HepG2 (cell line): ENCODE results near the gene PLD3. TPM values are rescaled to one million over a fixed set of nuclear protein-coding genes. Genes with fewer than 3 reads are reported as not detected.

Source experiments
- ATAC-seq: fragments of 200-7000 bp; cut with Tn5 transposase; 3 replicates; pipeline ENCODE4 v1.9.1; 2020; ENCODE audit warnings: mild to moderate bottlenecking, moderate library complexity
- BruUV-seq: library from RNA; stranded (reverse); fragments of 400-500 nt; replicated peaks from 2 replicates; lab custom pipeline; 2021; lab: Mats Ljungman, UMichigan
- CTCF ChIA-PET: fragments of 300-600 bp; formaldehyde crosslinking; extraction: SDS; loops from one replicate; lab custom pipeline; 2021; ENCODE audit warnings: low total read pairs, inconsistent platforms, low intra/inter-chr PET ratio; lab: Yijun Ruan, JAX
- POLR2A ChIA-PET: fragments of 350-600 bp; sonication (Branson Sonifier 250); formaldehyde crosslinking; loops from one replicate; lab custom pipeline; 2020; ENCODE audit warnings: antibody characterized with exemption, inconsistent platforms; lab: Yijun Ruan, JAX
- DNase-seq: peaks from one replicate; pipeline ENCODE4 v3.0.0-alpha.2; 2015; ENCODE audit warnings: low spot score
- FAIRE-seq: peaks from 3 replicates; lab custom pipeline; 2011; peaks lifted over from hg19 to GRCh38; lab: Jason Lieb, UNC
- H2AFZ ChIP-seq: one replicate; pipeline ENCODE4 v1.6.1; 2011; ENCODE audit warnings: low read length, inconsistent platforms
- H3K27ac ChIP-seq: fragments of 300-600 bp; 3 replicates; pipeline ENCODE4 v1.8.0; 2011; ENCODE audit warnings: mixed run types, mild to moderate bottlenecking, mixed read lengths, low read length, inconsistent platforms; ENCODE audit not compliant: insufficient read depth; ENCODE audit errors: extremely low read length
- H3K27me3 ChIP-seq, 2 experiments: fragments of 200-600 bp in 1 of 2; 2 replicates in 1 of 2; 3 replicates in 1 of 2; pipeline versions ENCODE4 v1.6.0 to v1.8.0; 2011; ENCODE audit warnings: low read length in 2 of 2, mild to moderate bottlenecking in 2 of 2, moderate library complexity in 2 of 2, inconsistent platforms in 1 of 2; ENCODE audit not compliant: insufficient read depth in 2 of 2, control insufficient read depth in 1 of 2
- H3K36me3 ChIP-seq, 2 experiments: fragments of 200-600 bp in 1 of 2; replicated peaks in 1 of 2; 2 replicates in 1 of 2; 3 replicates in 1 of 2; pipeline versions ENCODE4 v1.5.1 to v1.8.0; 2011; ENCODE audit warnings: low read length in 2 of 2, inconsistent platforms in 1 of 2; ENCODE audit not compliant: insufficient read depth in 2 of 2, control insufficient read depth in 1 of 2
- H3K4me1 ChIP-seq: 2 replicates; pipeline ENCODE4 v1.5.1; 2012; ENCODE audit warnings: low read length, inconsistent platforms; ENCODE audit not compliant: insufficient read depth
- H3K4me2 ChIP-seq: 2 replicates; pipeline ENCODE4 v1.6.0; 2011; ENCODE audit warnings: low read depth, low read length, inconsistent platforms
- H3K4me3 ChIP-seq, 3 experiments: fragments of 200-600 bp in 1 of 3; sonication (generic), shearing (Covaris generic) in 1 of 3; replicated peaks in 1 of 3; 2 replicates each; pipeline ENCODE4 v1.5.1; 2011 to 2016; ENCODE audit warnings: low read length in 3 of 3, inconsistent platforms in 2 of 3, low read depth in 2 of 3, mild to moderate bottlenecking in 2 of 3, control low read depth in 1 of 3, mixed read lengths in 1 of 3; ENCODE audit not compliant: insufficient read depth in 1 of 3
- H3K79me2 ChIP-seq: one replicate; pipeline ENCODE4 v1.6.1; 2011; ENCODE audit warnings: low read length, inconsistent platforms; ENCODE audit not compliant: insufficient read depth
- H3K9ac ChIP-seq: 2 replicates; pipeline ENCODE4 v1.6.0; 2011; ENCODE audit warnings: mild to moderate bottlenecking, low read depth, low read length, inconsistent platforms; ENCODE audit not compliant: insufficient read depth
- H3K9me3 ChIP-seq: 2 replicates; pipeline ENCODE4 v1.5.1; 2012; ENCODE audit warnings: mild to moderate bottlenecking, low read length
- H4K20me1 ChIP-seq: 2 replicates; pipeline ENCODE4 v1.6.0; 2011; ENCODE audit warnings: inconsistent platforms, mild to moderate bottlenecking, low read length, moderate library complexity; ENCODE audit not compliant: insufficient read depth
- RAD21 ChIP-seq: fragments of 450-650 bp; formaldehyde crosslinking; IDR thresholded peaks from 2 replicates; pipeline ENCODE4 v1.5.0; 2020; ENCODE audit warnings: mild to moderate bottlenecking
- SMC3 ChIP-seq: IDR thresholded peaks from 2 replicates; pipeline ENCODE4 v1.6.1; 2011; ENCODE audit warnings: low read length, improper control_type of control experiment
- SRF ChIP-seq: IDR thresholded peaks from 2 replicates; pipeline ENCODE4 v1.6.1; 2011; ENCODE audit warnings: mild to moderate bottlenecking, low read depth, low read length, moderate library complexity
- STAG1 ChIP-seq: sonication (generic); formaldehyde crosslinking; IDR thresholded peaks from 2 replicates; pipeline ENCODE4 v1.4.0; 2020; ENCODE audit warnings: missing genetic modification reagents
- WGBS: methylation state at CpG from one replicate; pipeline ENCODE4 v1.1.6; 2017; ENCODE audit warnings: low lambda C conversion rate; 5-methylcytosine and 5-hydroxymethylcytosine counted together
- in situ Hi-C: cut with HindIII; loops from 2 replicates; pipeline ENCODE4 v1.10.0; 2017; ENCODE audit warnings: low pct_unique_long_range_greater_than_20kb; ENCODE audit not compliant: extremely low pct_ligation_motif_present
- intact Hi-C: fragments of 100-400 bp; cut with micrococcal nuclease; formaldehyde crosslinking; loops from one replicate; pipeline ENCODE4 v1.10.0; 2022; ENCODE audit not compliant: unreplicated experiment
- polyA plus RNA-seq, 8 experiments: library from polyadenylated mRNA; depleted of rRNA in 3 of 8; stranded (reverse) in 7 of 8; unstranded in 1 of 8; fragments of >200 nt; fragmentation: Illumina TruSeq in 4 of 8; extraction: Trizol in 4 of 8; gene quantifications; 2 replicates each; pipeline versions ENCODE4 v1.2.1 to v1.2.3, GENCODE V29; 2011 to 2016; ENCODE audit warnings: low read depth in 4 of 8, missing spikeins in 1 of 8, mixed read lengths in 1 of 8; ENCODE audit not compliant: insufficient read depth in 1 of 8
- total RNA-seq, 5 experiments: library from RNA; depleted of rRNA; stranded (reverse); fragments of >200 nt; fragmentation: Illumina TruSeq; extraction: Trizol; gene quantifications; 2 replicates each; pipeline ENCODE4 v1.2.3, GENCODE V29; 2016; ENCODE audit warnings: low read depth in 1 of 5
- TF ChIP-seq, protein P1 (sequence below): sonication (generic); formaldehyde crosslinking; IDR thresholded peaks from 2 replicates; pipeline ENCODE4 v1.4.0; 2020; ENCODE audit warnings: missing genetic modification reagents
- TF ChIP-seq, protein P2 (sequence below): sonication (generic); formaldehyde crosslinking; IDR thresholded peaks from 2 replicates; pipeline ENCODE4 v1.5.0; 2020; ENCODE audit warnings: mild to moderate bottlenecking, missing genetic modification reagents, moderate library complexity
- TF ChIP-seq, protein P3 (sequence below): sonication (generic); formaldehyde crosslinking; IDR thresholded peaks from 2 replicates; pipeline ENCODE4; 2020; ENCODE audit warnings: missing genetic modification reagents, mild to moderate bottlenecking, borderline replicate concordance
- TF ChIP-seq, protein P4 (sequence below): sonication (generic); formaldehyde crosslinking; IDR thresholded peaks from 2 replicates; pipeline ENCODE4 v1.4.0; 2020; ENCODE audit warnings: missing genetic modification reagents

PLD3 gene
- total and polyA plus RNA-seq, 2 of the 13 experiments (the other 11 are each of a cell fraction or from before 2014, with no cell fraction given), result 45.7 to 164 TPM

DNA sequence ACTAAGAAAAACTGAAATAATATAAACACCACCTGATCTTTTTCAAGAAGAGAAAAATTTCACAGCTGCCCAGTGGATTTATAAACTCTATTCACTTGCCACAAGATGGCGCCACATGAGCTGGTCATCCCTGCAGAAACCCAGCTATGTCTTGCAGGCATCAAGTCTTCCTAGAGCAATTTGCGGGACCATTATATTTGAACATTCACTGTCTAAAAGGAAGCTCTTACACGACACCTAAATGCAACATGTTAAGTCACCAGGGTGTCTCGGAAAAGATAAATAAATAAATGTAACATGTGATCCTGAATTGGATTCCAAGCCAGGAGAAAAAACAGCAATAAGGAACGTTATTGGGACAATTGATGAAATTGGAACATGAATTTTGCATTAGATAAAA, 43.1 kb upstream of the PLD3 start:
- H3K79me2 ChIP-seq, result no peaks in the 10 kb centered on the region
- DNase-seq, result peak; percentile 78
- no peaks in the 10 kb centered on the region for H3K4me1 ChIP-seq
- no peaks in the 10 kb centered on the region for H3K27me3 ChIP-seq
- intact Hi-C loops (loop anchor here (5.0 to 10.0 kb wide), 2 partner anchors 87 to 219 kb away; partner anchors contain the start of gene HIPK4), in situ Hi-C loops (no loop called here)
- H2AFZ ChIP-seq, result no peak overlapping the region
- BruUV-seq, result no TSS peak
- POLR2A ChIA-PET, result interaction anchor here (0.7 kb wide), 1 partner anchor 121 kb away, joined by 3 read pairs; the partner anchor contains the start of gene SERTAD1
- WGBS, result 18% methylated on average over 5 of the region's 5 CpGs
- FAIRE-seq, result peak; percentile 42
- no peaks in the 10 kb centered on the region for H3K36me3 ChIP-seq
- H4K20me1 ChIP-seq, result no peaks in the 10 kb centered on the region
- H3K4me3 ChIP-seq, result no peak overlapping the region
- CTCF ChIA-PET, result interaction anchor here (1.1 kb wide), 1 partner anchor 83 kb away, joined by 3 read pairs; no protein-coding TSS in a partner anchor
- TF ChIP-seq SMC3, result peak; percentile 80
- TF ChIP-seq, protein P1, sequence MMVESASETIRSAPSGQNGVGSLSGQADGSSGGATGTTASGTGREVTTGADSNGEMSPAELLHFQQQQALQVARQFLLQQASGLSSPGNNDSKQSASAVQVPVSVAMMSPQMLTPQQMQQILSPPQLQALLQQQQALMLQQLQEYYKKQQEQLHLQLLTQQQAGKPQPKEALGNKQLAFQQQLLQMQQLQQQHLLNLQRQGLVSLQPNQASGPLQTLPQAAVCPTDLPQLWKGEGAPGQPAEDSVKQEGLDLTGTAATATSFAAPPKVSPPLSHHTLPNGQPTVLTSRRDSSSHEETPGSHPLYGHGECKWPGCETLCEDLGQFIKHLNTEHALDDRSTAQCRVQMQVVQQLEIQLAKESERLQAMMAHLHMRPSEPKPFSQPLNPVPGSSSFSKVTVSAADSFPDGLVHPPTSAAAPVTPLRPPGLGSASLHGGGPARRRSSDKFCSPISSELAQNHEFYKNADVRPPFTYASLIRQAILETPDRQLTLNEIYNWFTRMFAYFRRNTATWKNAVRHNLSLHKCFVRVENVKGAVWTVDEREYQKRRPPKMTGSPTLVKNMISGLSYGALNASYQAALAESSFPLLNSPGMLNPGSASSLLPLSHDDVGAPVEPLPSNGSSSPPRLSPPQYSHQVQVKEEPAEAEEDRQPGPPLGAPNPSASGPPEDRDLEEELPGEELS, result no peak
- no peak for TF ChIP-seq SRF
- TF ChIP-seq, protein P2, sequence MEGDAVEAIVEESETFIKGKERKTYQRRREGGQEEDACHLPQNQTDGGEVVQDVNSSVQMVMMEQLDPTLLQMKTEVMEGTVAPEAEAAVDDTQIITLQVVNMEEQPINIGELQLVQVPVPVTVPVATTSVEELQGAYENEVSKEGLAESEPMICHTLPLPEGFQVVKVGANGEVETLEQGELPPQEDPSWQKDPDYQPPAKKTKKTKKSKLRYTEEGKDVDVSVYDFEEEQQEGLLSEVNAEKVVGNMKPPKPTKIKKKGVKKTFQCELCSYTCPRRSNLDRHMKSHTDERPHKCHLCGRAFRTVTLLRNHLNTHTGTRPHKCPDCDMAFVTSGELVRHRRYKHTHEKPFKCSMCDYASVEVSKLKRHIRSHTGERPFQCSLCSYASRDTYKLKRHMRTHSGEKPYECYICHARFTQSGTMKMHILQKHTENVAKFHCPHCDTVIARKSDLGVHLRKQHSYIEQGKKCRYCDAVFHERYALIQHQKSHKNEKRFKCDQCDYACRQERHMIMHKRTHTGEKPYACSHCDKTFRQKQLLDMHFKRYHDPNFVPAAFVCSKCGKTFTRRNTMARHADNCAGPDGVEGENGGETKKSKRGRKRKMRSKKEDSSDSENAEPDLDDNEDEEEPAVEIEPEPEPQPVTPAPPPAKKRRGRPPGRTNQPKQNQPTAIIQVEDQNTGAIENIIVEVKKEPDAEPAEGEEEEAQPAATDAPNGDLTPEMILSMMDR (CRISPR knock-in tag), result peak; percentile 76
- peak; percentile 85 for TF ChIP-seq STAG1 (CRISPR knock-in tag)
- TF ChIP-seq, protein P3, sequence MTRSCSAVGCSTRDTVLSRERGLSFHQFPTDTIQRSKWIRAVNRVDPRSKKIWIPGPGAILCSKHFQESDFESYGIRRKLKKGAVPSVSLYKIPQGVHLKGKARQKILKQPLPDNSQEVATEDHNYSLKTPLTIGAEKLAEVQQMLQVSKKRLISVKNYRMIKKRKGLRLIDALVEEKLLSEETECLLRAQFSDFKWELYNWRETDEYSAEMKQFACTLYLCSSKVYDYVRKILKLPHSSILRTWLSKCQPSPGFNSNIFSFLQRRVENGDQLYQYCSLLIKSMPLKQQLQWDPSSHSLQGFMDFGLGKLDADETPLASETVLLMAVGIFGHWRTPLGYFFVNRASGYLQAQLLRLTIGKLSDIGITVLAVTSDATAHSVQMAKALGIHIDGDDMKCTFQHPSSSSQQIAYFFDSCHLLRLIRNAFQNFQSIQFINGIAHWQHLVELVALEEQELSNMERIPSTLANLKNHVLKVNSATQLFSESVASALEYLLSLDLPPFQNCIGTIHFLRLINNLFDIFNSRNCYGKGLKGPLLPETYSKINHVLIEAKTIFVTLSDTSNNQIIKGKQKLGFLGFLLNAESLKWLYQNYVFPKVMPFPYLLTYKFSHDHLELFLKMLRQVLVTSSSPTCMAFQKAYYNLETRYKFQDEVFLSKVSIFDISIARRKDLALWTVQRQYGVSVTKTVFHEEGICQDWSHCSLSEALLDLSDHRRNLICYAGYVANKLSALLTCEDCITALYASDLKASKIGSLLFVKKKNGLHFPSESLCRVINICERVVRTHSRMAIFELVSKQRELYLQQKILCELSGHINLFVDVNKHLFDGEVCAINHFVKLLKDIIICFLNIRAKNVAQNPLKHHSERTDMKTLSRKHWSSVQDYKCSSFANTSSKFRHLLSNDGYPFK, result no peak
- TF ChIP-seq, protein P4, sequence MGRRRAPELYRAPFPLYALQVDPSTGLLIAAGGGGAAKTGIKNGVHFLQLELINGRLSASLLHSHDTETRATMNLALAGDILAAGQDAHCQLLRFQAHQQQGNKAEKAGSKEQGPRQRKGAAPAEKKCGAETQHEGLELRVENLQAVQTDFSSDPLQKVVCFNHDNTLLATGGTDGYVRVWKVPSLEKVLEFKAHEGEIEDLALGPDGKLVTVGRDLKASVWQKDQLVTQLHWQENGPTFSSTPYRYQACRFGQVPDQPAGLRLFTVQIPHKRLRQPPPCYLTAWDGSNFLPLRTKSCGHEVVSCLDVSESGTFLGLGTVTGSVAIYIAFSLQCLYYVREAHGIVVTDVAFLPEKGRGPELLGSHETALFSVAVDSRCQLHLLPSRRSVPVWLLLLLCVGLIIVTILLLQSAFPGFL, result no peak
- peak; percentile 67; the same call in 1 of the 2 replicates for TF ChIP-seq RAD21 (CRISPR knock-in tag)
- H3K9me3 ChIP-seq, result no peaks in the 10 kb centered on the region
- H3K27ac ChIP-seq, result no peak overlapping the region
- no peak overlapping the region for H3K4me2 ChIP-seq
- peak; percentile 64 for ATAC-seq
- H3K9ac ChIP-seq, result no peak overlapping the region
